SH-SY5Y (cell line): ENCODE results near the gene TMEM186.

ENCODE experiments used
- GATA2 ChIP-seq: IDR thresholded peaks from 2 replicates; pipeline ENCODE4 v1.6.1; 2011; ENCODE audit warnings: mild to moderate bottlenecking, low read depth, low read length
- GATA3 ChIP-seq: IDR thresholded peaks from 2 replicates; pipeline ENCODE4 v1.6.1; 2011; ENCODE audit warnings: low read depth, mild to moderate bottlenecking, low read length, moderate library complexity

DNA sequence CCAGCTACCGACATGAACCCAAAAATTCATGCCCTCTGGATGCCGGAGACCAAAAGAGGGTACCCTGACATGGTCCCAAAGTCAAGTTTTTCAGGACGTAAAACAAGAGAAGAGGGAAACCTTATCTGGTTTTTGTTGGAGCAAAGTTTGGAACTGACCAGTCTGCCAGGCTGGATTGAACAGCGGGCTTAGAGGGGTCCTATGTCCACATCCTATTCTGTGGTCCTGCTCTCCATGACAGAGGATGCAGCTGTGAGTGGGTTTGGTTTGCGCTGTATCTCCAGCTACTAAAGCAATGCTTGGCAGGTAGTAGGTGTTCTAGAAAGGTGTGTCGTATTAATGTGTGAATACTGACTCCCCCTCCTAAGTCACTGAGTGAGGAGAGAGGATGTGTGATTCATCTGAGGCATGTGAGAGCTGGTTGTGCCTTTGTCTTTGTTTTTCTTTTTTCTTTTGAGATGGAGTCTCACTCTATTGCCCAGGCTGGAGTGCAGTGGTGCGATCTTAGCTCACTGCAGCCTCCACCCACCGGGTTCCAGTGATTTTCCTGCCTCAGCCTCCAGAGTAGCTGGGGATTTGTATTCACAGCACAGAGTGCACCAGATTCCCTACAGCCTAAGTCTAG lies 31.2 kb upstream of the TMEM186 start:
- TF ChIP-seq GATA2 (no peak), GATA3 (no peak)
